ENCODE data around the gene JAG1.

Gene JAG1

DNA sequence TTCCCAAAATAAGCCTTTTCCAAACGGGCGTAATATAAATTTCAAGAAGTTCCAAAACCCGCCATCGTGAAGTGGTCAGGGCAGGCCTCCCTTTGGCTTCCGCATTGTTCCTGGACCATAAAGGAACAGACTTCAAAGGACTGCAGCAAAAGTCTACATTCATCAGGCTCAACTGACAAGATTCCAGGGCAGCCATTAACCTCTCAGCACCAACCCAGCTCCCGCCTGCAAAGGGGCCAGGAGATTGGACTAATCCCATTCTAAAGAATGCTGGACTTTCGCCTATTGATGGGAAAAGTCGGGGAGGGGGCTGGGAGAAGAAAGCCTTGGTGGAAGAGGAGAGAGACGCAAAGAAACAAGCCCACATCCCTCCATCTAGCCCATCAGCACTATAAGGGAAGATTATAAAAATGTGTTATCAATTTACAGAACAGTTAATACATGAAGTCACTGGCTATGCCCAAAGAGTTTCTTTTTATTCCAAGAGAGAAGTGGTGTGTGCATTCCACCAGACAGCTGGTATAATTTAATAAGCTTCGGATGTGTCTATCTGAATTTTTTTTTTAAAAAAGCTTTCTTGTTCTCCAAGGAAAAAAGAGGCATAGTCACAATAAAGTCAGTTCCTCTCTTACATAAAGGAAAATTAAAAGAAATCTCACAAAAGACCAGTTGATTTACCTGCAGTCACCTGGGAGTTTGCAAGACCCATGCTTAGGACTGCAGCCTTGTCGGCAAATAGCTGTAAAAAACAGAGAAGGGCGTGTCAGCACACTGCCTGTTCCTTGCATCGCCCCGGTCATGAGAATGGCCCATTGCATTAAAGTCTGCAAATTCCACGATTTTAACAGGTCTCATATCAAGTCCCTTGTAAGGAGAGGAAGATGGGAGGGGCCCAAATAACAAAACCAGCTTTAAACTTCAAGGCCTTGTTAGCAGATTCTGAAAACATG, 17.8 kb downstream of the JAG1 start:
- POLR2A ChIA-PET: no interaction called here
- TF ChIP-seq ZNF221 (tag by site-specific recombination; IDR thresholded peaks at IDR 0.05; ENCODE audit: borderline replicate concordance): no peak
- no peak for TF ChIP-seq ZNF19 (tag by site-specific recombination; IDR thresholded peaks at IDR 0.05; ENCODE audit: low read depth)
- TF ChIP-seq ZBTB21 (tag by site-specific recombination; IDR thresholded peaks at IDR 0.05): no peak
- TF ChIP-seq, protein P1, sequence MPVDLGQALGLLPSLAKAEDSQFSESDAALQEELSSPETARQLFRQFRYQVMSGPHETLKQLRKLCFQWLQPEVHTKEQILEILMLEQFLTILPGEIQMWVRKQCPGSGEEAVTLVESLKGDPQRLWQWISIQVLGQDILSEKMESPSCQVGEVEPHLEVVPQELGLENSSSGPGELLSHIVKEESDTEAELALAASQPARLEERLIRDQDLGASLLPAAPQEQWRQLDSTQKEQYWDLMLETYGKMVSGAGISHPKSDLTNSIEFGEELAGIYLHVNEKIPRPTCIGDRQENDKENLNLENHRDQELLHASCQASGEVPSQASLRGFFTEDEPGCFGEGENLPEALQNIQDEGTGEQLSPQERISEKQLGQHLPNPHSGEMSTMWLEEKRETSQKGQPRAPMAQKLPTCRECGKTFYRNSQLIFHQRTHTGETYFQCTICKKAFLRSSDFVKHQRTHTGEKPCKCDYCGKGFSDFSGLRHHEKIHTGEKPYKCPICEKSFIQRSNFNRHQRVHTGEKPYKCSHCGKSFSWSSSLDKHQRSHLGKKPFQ (tag by site-specific recombination; IDR thresholded peaks at IDR 0.05): no peak
- TF ChIP-seq SP7 (tag by site-specific recombination; IDR thresholded peaks at IDR 0.05): no peak
- no peak for TF ChIP-seq ZNF623 (tag by site-specific recombination; IDR thresholded peaks at IDR 0.05)
- TF ChIP-seq SCRT1 (tag by site-specific recombination; IDR thresholded peaks at IDR 0.05; ENCODE audit: borderline replicate concordance): no peak
- TF ChIP-seq ZNF48 (tag by site-specific recombination; IDR thresholded peaks at IDR 0.05): no peak
- no peak for TF ChIP-seq ZNF366 (tag by site-specific recombination; conservative IDR thresholded peaks at IDR 0.05)
- TF ChIP-seq ZNF510 (tag by site-specific recombination; IDR thresholded peaks at IDR 0.05; ENCODE audit: insufficient replicate concordance): no peak
- no peak for TF ChIP-seq ZNF133 (tag by site-specific recombination; IDR thresholded peaks at IDR 0.05)
- TF ChIP-seq, protein P2, sequence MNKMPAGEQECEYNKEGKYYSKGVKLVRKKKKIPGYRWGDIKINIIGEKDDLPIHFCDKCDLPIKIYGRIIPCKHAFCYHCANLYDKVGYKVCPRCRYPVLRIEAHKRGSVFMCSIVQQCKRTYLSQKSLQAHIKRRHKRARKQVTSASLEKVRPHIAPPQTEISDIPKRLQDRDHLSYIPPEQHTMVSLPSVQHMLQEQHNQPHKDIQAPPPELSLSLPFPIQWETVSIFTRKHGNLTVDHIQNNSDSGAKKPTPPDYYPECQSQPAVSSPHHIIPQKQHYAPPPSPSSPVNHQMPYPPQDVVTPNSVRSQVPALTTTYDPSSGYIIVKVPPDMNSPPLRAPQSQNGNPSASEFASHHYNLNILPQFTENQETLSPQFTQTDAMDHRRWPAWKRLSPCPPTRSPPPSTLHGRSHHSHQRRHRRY (tag by site-specific recombination; IDR thresholded peaks at IDR 0.05): no peak
- TF ChIP-seq, protein P3, sequence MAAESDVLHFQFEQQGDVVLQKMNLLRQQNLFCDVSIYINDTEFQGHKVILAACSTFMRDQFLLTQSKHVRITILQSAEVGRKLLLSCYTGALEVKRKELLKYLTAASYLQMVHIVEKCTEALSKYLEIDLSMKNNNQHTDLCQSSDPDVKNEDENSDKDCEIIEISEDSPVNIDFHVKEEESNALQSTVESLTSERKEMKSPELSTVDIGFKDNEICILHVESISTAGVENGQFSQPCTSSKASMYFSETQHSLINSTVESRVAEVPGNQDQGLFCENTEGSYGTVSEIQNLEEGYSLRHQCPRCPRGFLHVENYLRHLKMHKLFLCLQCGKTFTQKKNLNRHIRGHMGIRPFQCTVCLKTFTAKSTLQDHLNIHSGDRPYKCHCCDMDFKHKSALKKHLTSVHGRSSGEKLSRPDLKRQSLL (tag by site-specific recombination; IDR thresholded peaks at IDR 0.05): no peak
- TF ChIP-seq, protein P4, sequence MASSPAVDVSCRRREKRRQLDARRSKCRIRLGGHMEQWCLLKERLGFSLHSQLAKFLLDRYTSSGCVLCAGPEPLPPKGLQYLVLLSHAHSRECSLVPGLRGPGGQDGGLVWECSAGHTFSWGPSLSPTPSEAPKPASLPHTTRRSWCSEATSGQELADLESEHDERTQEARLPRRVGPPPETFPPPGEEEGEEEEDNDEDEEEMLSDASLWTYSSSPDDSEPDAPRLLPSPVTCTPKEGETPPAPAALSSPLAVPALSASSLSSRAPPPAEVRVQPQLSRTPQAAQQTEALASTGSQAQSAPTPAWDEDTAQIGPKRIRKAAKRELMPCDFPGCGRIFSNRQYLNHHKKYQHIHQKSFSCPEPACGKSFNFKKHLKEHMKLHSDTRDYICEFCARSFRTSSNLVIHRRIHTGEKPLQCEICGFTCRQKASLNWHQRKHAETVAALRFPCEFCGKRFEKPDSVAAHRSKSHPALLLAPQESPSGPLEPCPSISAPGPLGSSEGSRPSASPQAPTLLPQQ (tag by site-specific recombination; IDR thresholded peaks at IDR 0.05): no peak
- Histone ChIP-seq H3K9me3 (ENCODE audit: control insufficient read depth, insufficient read depth, low read depth, low read length) (no peaks in the 10 kb centered on the region), H3K36me3 (ENCODE audit: control insufficient read depth in 2 of 2, insufficient read depth in 1 of 2, low read length in 2 of 2) (peaks cover 7 to 76% of the 10 kb centered on the region in 2 experiments), H3K4me1 (ENCODE audit: control insufficient read depth, insufficient read depth, low read length) (peaks cover 18% of the 10 kb centered on the region), H3K4me3 (ENCODE audit: low read depth, low read length) (no peak overlapping the region), H3K27ac (ENCODE audit: extremely low read depth, low read depth, low read length) (no peak overlapping the region)
- CTCF ChIA-PET: no interaction called here

DNA sequence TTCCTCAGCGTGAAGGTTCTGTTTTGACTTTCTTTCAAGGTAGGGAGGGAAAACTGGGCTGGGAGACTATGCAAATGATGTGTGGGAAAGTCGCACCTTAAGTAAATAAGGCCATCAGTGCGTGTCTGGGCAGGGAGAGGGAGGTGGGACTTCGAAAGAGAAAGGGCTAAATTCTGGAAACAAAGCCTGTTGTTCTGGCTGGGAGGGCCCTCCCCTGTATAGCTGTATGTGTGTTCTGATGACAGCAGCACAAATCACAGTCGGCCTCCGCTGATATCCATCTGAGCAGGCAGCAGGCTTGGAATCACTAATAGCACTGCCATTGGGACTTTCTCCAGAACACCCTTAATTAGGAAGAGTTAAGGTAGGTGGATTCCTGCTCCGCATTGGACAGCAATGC, 19.2 kb downstream of the JAG1 start:
- Histone ChIP-seq H3K9me3 (ENCODE audit: control insufficient read depth, insufficient read depth, low read depth, low read length) (no peaks in the 10 kb centered on the region), H3K36me3 (ENCODE audit: control insufficient read depth in 2 of 2, insufficient read depth in 1 of 2, low read length in 2 of 2) (peaks cover 7 to 81% of the 10 kb centered on the region in 2 experiments), H3K4me3 (ENCODE audit: low read depth, low read length) (no peak overlapping the region), H3K27ac (ENCODE audit: extremely low read depth, low read depth, low read length) (no peak overlapping the region), H3K4me1 (ENCODE audit: control insufficient read depth, insufficient read depth, low read length) (peaks cover 12% of the 10 kb centered on the region)
- CTCF ChIA-PET: no interaction called here
- TF ChIP-seq, protein P1 (tag by site-specific recombination; IDR thresholded peaks at IDR 0.05): no peak
- POLR2A ChIA-PET: interaction anchor here (0.7 kb wide), 1 partner anchor 18 kb away, joined by 4 read pairs; no protein-coding TSS in a partner anchor

All from HEK293 (cell line).